HG03439 (cell line): ENCODE results near the gene RRP1.
"Not testable (repeated sequence)": the region's sequence is repeated elsewhere in the genome, so short reads cannot be mapped to it uniquely, and the experiment has no call there.

Experiments used
- ATAC-seq: cut with Tn5 transposase; IDR thresholded peaks from one replicate; pipeline ENCODE4 v1.9.1; 2021; ENCODE audit warnings: mild to moderate bottlenecking, moderate library complexity; ENCODE audit not compliant: unreplicated experiment

The RRP1 gene

GRCh38 chr21:43815107-43815613 is 25.8 kb downstream of the RRP1 start:
- no peak for ATAC-seq

- no peak for ATAC-seq
Observed at GRCh38 chr21:43815991-43816390, 26.6 kb downstream of the RRP1 start.

GRCh38 chr21:43816611-43817071 is 27.3 kb downstream of the RRP1 start:
- no peak for ATAC-seq

GRCh38 chr21:43817157-43818086 is 28.0 kb downstream of the RRP1 start:
- no peak for ATAC-seq

DNA sequence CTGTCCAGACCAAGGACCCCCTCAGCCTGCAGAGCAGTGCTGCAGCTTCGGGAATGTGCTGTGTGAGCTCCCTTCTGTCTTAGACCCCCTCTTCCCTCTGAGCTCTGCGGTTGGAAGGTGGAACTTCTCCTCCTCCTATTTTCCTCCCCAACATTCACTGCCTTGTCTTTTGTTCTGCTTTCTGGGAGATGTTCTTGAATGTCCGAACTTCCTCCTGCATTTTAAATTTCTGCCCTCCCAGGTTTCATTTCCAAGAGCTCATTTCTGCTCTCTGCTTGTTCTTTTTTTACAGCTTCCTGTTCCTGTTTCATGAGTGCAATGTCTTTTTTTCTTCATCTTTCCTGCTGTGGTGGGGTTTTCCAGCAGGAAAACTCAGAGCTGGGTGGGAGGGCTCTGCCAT is 29.3 kb downstream of the RRP1 start:
- ATAC-seq: no peak

GRCh38 chr21:43819511-43820405 is 30.4 kb downstream of the RRP1 start:
- no peak for ATAC-seq

- ATAC-seq: no peak
Observed at GRCh38 chr21:43820466-43820865, 31.1 kb downstream of the RRP1 start.

DNA sequence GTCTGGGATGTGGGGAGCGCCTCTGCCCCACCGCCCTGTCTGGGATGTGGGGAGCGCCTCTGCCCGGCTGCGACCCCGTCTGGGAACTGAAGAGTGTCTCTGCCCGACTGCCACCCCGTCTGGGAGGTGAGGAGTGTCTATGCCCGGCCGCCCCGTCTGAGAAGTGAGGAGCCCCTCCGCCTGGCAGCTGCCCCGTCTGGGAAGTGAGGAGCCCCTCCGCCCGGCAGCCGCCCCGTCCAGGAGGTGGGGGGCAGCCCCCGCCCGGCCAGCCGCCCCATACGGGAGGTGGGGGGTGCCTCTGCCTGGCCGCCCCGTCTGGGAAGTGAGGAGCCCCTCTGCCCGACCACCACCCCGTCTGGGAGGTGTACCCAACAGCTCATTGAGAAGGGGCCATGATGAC is 32.8 kb downstream of the RRP1 start:
- not testable (repeated sequence) for ATAC-seq

- ATAC-seq: not testable (repeated sequence)
Observed at GRCh38 chr21:43822741-43823140, 33.4 kb downstream of the RRP1 start.

DNA sequence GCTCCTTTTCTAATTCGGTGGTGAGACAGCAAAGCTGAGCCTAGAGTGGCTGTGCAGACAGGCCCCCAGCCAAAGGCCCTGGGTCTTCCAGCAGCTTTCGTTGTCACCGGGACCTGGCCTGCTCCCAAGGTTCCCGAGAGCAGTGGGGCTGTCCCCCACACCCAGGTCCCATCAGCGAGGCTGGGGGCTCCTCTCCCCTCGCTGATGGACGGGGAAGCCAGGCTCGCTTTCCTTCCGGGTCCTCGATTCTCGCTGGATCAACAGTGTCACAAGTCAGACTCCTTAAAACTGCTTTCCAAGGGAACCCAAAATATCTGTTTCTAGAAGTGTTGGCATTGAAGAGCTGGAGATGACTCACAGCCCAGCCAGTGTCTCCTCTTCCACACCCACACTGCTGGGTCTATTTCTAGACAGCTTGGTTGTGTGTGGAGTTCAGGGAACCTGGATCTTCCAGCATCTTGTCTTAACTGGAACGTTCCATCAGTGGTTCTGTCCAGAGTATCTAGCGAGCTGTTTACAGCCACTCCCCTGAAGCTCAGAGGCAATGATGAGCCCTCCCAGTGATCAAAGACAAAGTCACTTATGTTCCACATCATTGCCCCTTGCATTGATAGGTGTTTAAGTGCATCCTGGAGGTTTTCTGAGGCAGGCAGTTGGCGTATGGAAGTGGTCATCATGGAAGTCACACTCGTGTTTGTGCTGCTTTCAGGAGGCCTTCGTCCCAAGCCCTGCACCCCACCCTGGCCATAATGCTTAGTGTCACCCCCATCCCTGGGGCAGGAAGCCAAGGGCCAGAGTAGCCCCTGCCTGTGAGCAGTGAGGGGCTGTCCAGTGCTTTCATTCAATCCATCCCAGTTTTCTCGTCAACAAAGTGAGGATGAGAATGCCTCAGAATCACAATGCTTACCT is 35.2 kb downstream of the RRP1 start:
- no peak for ATAC-seq

DNA sequence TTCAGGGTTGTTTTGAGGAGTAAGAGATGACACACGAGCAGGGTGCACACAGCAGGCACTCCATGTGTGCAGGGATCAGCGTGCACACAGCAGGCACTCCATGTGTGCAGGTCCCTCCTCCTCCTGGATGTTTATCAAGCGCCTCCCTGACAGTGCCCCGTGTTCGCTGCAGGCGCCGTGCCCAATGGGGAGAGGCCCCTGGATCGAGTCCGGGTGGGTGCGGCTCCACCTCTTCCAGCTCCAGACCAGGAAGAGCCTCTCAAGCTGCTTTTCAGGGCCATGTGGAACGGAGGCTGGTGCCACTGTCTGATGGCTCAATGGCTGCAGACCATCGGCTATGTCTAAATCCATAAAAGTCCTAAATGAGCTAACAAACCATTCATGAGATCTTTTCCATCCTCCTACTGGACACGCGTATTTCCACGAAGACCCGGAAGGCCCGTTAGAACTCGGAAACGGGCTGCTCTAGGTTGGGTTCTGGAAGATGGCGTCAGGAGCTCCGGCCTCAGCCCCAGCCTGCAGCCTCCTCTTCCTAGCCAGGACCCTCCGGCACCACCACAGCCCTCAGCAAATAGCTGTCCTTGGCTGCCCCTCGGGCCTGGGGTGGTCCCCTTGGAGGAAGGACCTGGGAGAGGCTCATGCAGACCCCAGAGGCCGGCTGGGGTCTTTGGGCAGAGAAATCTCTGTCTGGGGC is 36.0 kb downstream of the RRP1 start:
- ATAC-seq: no peak

DNA sequence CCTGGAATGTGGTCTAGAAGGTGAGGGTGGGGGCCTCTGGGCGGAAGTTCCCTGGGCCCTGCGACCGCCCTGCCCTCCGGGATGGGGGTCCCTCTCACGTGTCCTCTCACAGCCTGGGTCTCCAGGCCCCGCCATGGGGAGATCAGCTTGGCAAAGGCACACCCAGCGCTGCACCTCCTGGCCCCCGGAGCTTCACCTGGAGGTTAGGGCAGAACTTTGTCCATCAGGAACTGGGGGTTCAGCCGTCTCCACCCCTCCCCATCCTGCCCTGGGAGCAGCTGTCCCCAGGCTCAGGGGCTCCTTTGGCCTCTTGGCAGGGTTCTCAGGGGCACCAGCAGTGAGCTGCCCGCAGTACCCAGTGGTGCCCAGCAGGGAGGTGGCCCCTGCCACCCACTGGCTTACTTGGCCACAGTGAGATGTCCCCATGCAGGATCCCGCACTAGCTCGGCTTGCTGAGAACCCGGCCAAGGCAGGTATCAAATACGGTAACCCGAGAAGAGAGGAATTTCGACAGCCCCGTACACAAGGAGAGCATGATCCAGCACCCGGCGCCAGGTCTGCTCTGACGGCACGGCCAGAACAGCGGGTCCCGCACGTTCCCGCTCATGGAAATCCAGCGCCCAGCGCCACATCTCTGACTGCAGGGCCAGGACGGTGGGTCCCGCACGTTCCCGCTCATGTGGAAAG is 36.7 kb downstream of the RRP1 start:
- no peak for ATAC-seq

- ATAC-seq: no peak
Observed at GRCh38 chr21:43826623-43826974, 37.2 kb downstream of the RRP1 start.

DNA sequence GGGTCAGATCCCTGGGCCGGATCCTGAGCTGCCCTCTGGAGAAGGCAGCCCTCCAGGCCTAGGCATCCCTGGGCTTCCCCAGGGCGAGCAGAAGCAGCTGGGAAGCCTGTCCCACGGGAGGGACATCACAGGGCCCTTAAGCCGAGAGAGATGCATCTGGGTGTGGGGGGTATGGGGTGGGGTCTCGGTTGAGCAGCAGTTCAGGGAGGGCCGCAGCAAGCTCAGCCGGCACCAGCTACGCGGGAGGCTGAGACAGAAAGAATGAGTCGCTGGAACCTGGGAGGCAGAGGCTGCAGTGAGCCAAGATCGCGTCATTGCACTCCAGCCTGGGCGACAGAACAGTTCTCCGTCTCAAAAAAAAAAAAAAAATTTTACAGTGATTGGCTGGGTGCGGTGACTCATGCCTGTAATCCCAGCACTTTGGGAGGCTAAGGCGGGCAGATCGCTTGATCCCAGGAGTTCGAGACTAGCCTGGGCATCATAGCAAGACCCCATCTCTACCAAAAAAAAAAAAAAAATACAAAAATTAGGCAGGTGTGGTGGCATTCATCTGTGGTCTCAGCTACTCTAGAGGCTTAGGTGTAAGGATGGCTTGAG is 37.7 kb downstream of the RRP1 start:
- ATAC-seq: no peak

DNA sequence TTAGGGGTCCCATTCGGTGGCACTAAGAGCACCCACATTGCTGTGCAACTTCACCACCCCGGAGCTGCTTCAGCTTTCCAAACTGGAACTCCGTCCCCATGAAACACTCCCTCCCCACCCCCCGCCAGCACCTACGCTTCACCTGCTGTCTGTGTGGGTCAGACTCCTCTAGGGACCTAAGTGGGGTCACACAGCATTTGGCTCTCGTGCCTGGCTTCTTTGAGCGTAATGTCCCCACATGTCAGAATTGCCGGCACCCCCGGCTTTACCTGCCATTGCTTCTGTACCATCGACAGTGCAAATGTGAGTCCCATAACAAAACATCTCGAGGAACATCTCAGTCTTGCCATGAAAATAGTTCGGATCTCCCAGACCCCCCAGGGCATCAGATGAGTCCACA is 39.8 kb downstream of the RRP1 start:
- ATAC-seq: no peak

DNA sequence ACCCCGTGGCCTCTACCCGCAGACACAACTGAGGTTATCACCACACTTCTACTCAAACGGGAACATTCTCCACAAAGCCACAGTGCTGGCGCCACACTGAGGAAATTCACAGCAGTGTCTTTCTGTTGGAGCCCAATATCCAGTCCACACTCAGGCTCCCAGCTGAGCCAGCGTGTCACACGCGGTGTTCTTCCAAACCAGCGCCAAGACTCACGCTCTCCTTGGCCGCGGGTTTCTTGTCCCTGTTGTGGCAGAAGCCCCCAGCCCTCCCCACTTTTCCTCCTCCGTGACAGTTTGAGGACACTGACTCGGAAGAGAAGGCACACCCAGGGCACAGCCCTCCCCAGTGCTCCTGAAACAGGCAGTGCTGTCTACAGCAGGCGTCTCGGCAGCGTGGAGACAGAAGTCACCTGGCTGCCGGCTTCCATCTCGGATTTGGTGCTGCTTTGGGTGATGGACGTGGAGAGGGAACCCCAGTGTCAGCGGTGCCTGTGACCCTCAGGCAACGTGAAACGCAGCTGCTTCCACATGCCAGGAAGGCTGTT is 40.3 kb downstream of the RRP1 start:
- no peak for ATAC-seq

DNA sequence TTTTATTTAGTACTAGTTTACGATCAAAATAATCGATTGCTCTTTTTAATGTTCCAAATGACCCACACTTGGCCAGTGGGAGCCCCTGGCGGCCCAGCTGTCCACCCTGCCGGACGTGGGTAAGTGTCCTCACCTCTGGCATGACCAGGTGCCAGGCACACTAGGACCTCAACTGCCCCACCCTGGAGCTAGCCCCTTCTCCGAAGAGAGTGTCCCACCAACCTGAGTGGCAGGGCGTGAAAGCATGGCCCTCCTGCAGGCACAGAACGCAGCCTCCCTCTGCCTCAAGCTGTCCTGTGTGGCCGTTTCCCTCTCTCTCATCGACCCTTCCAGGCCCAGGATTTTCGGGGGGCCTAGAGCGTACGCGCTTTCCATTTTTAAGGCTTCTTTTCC is 42.8 kb downstream of the RRP1 start:
- ATAC-seq: no peak

DNA sequence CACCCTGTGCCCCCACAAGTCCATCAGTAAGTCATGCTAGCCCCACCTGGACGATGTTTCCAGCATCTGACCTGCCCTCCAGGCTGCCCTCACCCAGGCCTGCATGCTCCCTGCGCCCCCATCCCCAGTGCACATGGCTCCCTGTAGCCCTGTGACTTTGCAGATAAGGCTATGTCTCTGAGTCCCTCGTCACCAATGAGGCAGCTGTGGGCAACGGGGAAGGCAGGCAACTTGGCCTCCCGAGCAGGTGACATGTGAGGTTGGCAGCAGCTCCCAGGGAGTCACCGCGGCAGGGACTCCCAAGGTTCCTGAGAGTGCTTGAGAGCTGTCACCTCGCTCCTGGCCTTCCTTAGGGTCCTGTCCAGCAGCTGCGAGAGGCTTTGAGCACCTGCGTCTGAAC is 43.3 kb downstream of the RRP1 start:
- no peak for ATAC-seq
